GM12872 (cell line): Measurements from ENCODE around the gene SHKBP1.

ENCODE experiments used
- TF ChIP-seq, protein P1 (sequence below): IDR thresholded peaks from 3 replicates; pipeline ENCODE4 v1.5.1; 2011; ENCODE audit warnings: low read depth, mild to moderate bottlenecking, low read length, moderate library complexity; ENCODE audit not compliant: insufficient read depth

SHKBP1 gene

DNA sequence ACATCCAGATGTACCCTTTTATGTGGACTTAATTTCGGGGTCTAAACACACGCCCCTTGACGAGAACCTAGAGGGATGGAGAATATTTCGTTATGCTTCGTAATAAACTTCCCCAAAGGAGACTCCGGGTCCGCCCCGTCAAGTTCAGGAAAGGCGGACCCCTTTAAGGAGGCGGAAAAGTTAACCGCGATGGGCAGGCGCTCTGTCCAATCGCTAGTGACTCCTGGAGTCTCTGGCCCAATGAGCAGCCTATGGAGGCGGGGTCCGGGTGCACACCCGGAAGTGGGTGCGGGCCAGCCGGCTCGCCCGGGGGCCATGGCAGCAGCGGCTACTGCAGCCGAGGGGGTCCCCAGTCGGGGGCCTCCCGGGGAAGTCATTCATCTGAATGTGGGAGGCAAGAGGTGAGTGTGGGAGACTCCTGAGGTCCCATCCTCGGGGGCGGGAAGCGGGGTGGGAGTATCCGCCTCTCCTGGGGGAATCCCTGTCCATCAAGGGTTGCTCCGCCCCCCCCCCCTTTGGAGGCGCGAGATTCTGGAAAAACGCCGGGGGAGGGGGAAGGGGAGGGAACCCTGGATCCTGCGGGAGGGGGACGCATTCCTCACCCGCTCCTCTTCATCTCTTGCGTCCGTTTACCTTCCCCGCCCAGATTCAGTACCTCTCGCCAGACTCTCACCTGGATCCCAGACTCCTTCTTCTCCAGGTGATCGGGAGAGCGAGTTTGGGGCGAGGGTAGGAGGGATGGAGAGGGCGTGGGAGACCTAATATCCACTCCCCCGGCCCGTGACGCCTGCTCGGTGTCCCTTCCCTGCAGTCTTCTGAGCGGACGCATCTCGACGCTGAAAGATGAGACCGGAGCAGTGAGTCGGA is at the start of gene SHKBP1:
TSS of gene SHKBP1 (plus strand) at position 289 of the 867 bp plus-strand sequence. CDS start at position 316, 27 bp downstream.
- TF ChIP-seq, protein P1, sequence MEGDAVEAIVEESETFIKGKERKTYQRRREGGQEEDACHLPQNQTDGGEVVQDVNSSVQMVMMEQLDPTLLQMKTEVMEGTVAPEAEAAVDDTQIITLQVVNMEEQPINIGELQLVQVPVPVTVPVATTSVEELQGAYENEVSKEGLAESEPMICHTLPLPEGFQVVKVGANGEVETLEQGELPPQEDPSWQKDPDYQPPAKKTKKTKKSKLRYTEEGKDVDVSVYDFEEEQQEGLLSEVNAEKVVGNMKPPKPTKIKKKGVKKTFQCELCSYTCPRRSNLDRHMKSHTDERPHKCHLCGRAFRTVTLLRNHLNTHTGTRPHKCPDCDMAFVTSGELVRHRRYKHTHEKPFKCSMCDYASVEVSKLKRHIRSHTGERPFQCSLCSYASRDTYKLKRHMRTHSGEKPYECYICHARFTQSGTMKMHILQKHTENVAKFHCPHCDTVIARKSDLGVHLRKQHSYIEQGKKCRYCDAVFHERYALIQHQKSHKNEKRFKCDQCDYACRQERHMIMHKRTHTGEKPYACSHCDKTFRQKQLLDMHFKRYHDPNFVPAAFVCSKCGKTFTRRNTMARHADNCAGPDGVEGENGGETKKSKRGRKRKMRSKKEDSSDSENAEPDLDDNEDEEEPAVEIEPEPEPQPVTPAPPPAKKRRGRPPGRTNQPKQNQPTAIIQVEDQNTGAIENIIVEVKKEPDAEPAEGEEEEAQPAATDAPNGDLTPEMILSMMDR: no peak

DNA sequence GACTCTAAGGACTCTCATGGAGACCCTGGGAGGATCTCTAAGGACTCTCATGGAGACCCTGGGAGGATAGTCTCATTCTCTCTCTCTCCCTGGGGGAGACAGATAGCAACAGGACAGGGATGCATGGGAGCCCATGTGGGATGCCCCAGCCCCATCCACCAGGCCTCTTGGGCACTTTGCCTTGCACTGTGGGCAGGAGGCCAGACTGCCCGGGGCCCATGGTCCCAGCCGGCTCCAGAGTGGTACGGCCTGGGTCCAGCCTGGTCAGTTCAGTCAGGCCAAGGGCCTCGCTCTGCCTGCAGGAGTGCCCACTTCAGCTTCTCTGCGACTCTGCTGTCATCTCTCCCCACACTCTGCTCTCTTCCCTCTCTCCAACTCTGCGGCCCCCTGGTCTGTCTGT is 48.6 kb upstream of the SHKBP1 start:
- TF ChIP-seq, protein P1: no peak

- TF ChIP-seq, protein P1: no peak
Observed at GRCh38 chr19:40528533-40529092, 48.1 kb upstream of the SHKBP1 start.

GRCh38 chr19:40529093-40529954 is 47.3 kb upstream of the SHKBP1 start:
- TF ChIP-seq, protein P1: peak; percentile 97

- TF ChIP-seq, protein P1: peak; percentile 5; the same call in 1 of the 3 replicates
Observed at GRCh38 chr19:40530091-40530901, 46.4 kb upstream of the SHKBP1 start.

- TF ChIP-seq, protein P1: peak; percentile 26; the same call in 1 of the 3 replicates
Observed at GRCh38 chr19:40533508-40533907, 43.2 kb upstream of the SHKBP1 start.
